ENCODE measurements around the gene GRM6.

The GRM6 gene

DNA sequence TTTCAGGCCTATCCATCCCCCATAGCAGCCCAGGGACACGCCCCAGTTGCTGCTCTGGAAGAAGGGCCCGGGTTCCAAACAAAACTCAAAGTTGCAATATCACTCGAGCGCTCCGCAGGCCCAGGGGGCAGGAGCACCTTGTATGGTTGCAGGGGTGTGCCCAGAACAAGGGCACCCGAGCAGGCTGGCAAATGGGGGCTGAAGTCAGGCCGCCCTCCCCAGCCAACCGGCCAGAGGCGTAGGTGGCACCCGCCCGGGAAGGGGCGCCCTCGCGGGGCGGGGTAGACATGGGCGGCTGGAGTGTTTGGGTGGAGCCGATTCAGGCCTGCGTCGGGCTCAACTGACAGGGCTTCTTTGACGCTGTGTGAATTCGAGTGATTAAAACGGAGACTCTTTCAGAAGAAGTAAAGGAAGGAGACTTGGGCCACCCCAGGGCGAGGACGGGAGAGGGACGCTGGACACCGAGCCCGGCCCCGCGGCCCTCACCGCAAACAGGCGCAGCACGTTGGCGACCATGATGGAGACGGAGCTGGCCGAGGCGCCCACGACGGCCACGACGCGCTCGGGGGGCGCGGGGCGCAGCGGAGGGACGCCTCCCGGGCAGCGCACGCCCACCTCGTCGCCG, 1.1 kb downstream of the GRM6 start:
- intact Hi-C loops (cut with DNase I; ENCODE audit: low total_unique reads): no loop called here
- H3K4me1 ChIP-seq: peaks cover 0 to 10% (median 0%) of the 10 kb centered on the region in 4 donors
- H3K36me3 ChIP-seq: peaks cover 0 to 5% (median 0%) of the 10 kb centered on the region in 3 donors
- H3K27me3 ChIP-seq: peaks cover 0 to 43% of the 10 kb centered on the region in 2 donors
- DNase-seq: no peak
- H3K9me3 ChIP-seq: peaks cover 2 to 32% (median 25%) of the 10 kb centered on the region in 3 donors
- TF ChIP-seq, protein P1, sequence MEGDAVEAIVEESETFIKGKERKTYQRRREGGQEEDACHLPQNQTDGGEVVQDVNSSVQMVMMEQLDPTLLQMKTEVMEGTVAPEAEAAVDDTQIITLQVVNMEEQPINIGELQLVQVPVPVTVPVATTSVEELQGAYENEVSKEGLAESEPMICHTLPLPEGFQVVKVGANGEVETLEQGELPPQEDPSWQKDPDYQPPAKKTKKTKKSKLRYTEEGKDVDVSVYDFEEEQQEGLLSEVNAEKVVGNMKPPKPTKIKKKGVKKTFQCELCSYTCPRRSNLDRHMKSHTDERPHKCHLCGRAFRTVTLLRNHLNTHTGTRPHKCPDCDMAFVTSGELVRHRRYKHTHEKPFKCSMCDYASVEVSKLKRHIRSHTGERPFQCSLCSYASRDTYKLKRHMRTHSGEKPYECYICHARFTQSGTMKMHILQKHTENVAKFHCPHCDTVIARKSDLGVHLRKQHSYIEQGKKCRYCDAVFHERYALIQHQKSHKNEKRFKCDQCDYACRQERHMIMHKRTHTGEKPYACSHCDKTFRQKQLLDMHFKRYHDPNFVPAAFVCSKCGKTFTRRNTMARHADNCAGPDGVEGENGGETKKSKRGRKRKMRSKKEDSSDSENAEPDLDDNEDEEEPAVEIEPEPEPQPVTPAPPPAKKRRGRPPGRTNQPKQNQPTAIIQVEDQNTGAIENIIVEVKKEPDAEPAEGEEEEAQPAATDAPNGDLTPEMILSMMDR (IDR thresholded peaks at IDR 0.05): no peak
- H3K27ac ChIP-seq: no peak overlapping the region
- H3K4me3 ChIP-seq: no peak overlapping the region

DNA sequence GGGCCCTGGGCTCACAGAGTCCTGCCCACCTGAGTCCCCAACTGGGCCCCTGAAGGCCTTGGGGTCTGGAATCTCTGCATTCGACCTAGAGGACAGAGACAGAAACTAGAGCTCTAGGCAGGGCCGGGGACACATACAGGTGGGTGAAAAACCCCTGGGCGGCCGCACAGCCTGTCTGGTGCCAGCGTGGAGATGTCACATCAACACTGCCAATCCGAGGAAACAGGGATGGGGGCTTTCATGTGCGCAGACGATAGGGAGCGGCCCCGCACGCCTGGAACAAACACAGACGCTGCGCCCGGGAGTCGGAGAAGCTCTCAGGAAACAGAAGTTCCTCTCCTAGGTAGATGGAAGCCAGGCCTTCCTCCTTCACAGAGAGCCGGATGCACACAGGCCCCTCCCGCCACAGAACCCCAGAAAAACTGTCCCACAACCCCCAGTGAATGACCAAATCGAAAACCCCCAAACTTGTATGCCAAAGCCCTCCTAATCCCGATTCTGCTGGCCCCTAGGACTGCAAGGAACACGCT, 1.8 kb downstream of the GRM6 start:
- peaks cover 4 to 39% (median 33%) of the 10 kb centered on the region in 3 donors for H3K9me3 ChIP-seq
- intact Hi-C loops (cut with DNase I; ENCODE audit: low total_unique reads): no loop called here

DNA sequence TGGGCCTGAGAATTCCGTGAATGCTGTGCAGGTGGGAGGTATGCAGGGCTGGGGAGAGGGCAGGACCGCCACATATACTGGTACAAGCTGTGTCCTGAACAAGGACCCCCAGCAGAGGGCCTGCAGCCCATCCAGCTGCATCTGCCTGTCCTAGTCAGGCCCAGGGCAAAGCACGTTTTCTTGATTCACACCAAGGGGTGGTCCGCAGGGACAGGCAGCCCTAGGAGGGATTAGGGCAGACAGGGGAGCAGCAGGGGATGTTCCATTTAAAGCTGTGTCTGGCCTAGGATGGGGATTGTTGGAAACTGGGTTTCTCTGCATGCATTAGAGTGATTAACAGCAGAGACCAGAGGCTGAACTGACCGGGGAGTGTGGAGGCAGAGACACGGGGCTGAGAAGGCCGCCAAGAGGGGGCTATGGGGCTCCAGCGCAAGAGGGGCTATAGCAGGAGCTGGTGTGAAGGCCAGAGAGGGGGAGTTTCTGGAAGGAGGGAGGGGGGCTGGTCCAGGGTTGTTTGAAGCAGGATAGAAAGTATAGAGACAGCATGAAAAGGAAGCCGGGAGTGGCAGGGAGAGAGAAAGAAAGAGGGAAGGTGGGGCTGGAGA, 2.7 kb downstream of the GRM6 start:
- DNase-seq: no peak
- H3K27ac ChIP-seq: no peak overlapping the region
- intact Hi-C loops (cut with DNase I; ENCODE audit: low total_unique reads): no loop called here
- peaks cover 0 to 10% (median 0%) of the 10 kb centered on the region in 4 donors for H3K4me1 ChIP-seq
- peaks cover 5 to 47% (median 40%) of the 10 kb centered on the region in 3 donors for H3K9me3 ChIP-seq
- no peak overlapping the region for H3K4me3 ChIP-seq
- TF ChIP-seq, protein P1 (IDR thresholded peaks at IDR 0.05): no peak
- peaks cover 0 to 5% (median 0%) of the 10 kb centered on the region in 3 donors for H3K36me3 ChIP-seq
- H3K27me3 ChIP-seq: peaks cover 0 to 43% of the 10 kb centered on the region in 2 donors

More for the DNA sequence above, 1.8 kb downstream of the GRM6 start:
- Histone ChIP-seq H3K4me1 (peaks cover 0 to 10% (median 0%) of the 10 kb centered on the region in 4 donors), H3K36me3 (peaks cover 0 to 5% (median 0%) of the 10 kb centered on the region in 3 donors), H3K4me3 (no peak overlapping the region), H3K27me3 (peaks cover 0 to 43% of the 10 kb centered on the region in 2 donors), H3K27ac (no peak overlapping the region)
- TF ChIP-seq, protein P1 (IDR thresholded peaks at IDR 0.05): no peak
- DNase-seq: no peak

DNA sequence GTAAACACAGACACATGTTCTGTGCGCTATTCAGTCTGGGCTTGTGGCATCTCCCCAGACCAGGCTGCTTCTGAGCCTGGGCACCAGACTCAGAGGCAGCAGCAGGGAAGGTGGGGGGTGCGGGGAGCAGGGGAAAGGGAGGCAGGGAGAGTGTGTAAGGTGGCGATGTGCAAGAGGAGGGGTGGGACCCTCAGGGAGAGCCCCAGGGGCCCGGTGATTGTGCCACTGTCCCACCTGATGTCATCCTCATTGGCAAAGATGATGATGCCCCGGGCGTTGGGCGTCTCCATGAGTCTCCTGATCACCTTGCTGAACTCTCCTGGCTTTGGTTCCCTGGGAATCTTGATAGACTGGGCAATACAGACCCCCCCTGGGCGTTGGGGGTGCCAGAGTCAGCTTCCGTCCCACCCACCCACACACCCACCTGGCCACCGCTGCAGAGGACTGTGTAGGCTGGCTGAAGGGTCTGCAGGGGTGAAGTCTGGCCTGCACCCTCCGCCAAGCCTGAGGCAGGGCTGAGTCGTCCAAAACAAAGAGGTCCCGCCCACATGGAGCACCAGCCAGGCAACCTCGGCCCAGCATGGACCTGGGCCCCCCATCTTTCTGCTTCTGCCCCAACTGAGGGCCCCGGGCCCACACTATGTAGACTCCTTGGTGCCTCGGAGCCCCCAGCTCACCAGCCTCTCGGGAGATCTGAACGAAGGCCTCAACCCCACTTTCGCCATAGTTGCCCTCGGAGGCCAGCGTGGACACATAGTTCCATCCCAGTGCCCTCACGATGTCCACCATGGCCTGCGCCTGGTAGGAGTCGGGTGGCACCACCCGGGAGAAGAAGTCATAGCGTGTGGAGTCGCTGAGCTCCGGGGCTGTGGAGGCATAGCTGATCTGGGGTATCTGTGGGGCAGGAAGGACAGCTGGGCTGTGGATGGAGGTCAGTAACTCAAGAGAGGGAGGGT, 3.7 kb downstream of the GRM6 start:
- Histone ChIP-seq H3K27me3 (peaks cover 0 to 40% of the 10 kb centered on the region in 2 donors), H3K36me3 (peaks cover 0 to 5% (median 0%) of the 10 kb centered on the region in 3 donors), H3K4me1 (peaks cover 0 to 10% (median 0%) of the 10 kb centered on the region in 4 donors), H3K9me3 (peaks cover 10 to 56% (median 49%) of the 10 kb centered on the region in 3 donors), H3K27ac (no peak overlapping the region), H3K4me3 (no peak overlapping the region)
- intact Hi-C loops (cut with DNase I; ENCODE audit: low total_unique reads): no loop called here
- no peak for DNase-seq
- TF ChIP-seq, protein P1 (IDR thresholded peaks at IDR 0.05): no peak

DNA sequence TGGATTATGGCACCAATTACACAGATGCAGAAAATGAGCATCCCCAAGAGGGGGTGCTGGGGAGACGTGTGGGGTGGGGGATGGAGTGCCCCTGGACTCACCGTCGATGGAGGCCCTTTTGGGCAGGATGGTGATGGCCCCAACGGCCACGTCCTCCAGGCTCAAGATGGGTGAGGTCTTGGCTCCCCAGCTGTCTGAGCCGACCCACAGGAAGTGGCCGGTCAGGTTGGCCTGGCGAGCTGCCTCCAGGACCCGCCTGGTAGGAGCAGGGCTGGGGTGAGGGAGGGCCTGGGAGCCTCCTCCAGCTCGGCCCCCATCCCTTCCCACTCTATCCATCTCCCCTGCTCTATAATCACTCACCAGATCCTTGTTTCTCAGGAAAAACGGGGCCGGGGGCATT, 4.6 kb downstream of the GRM6 start:
- Histone ChIP-seq H3K27me3 (peaks cover 0 to 30% of the 10 kb centered on the region in 2 donors), H3K9me3 (peaks cover 10 to 66% (median 59%) of the 10 kb centered on the region in 3 donors), H3K4me3 (no peak overlapping the region), H3K4me1 (peaks cover 0 to 10% (median 0%) of the 10 kb centered on the region in 4 donors), H3K36me3 (peaks cover 0 to 5% (median 0%) of the 10 kb centered on the region in 3 donors), H3K27ac (no peak overlapping the region)
- no peak for DNase-seq
- intact Hi-C loops (cut with DNase I; ENCODE audit: low total_unique reads): no loop called here
- TF ChIP-seq, protein P1 (IDR thresholded peaks at IDR 0.05): no peak

Measured in tibial artery (tissue), 4 donors.